ENCODE results near the gene SDE2.
A peak's percentile ranks its signal among the peaks of the same experiment; 100 is the strongest.
"Not testable (repeated sequence)": the region's sequence is repeated elsewhere in the genome, so short reads cannot be mapped to it uniquely, and the experiment has no call there.

Gene SDE2

GRCh38 chr1:226004396-226004795, 5.3 kb upstream of the SDE2 start:
- DNase-seq = no peak

GRCh38 chr1:226003502-226004170, 4.5 kb upstream of the SDE2 start:
- no peak for DNase-seq

- DNase-seq = peak; percentile 91 to 92
Measured at GRCh38 chr1:226002667-226003501, 3.7 kb upstream of the SDE2 start.

GRCh38 chr1:226001963-226002666, 3.0 kb upstream of the SDE2 start:
- peak; percentile 94 to 95 for DNase-seq

GRCh38 chr1:226001088-226001487, 1.9 kb upstream of the SDE2 start:
- no peak for DNase-seq

- peak in 1 of 2 experiments; percentile 11 for DNase-seq
Measured at GRCh38 chr1:226000493-226001081, 1.4 kb upstream of the SDE2 start.

- no peak for DNase-seq
Measured at GRCh38 chr1:225999912-226000337, 782 bp upstream of the SDE2 start.

GRCh38 chr1:225998560-225999226, 450 bp downstream of the SDE2 start:
- DNase-seq = no peak

- no peak for DNase-seq
Measured at GRCh38 chr1:225996946-225997545, 2.1 kb downstream of the SDE2 start.

- DNase-seq = no peak
Measured at GRCh38 chr1:225995919-225996864, 3.0 kb downstream of the SDE2 start.

GRCh38 chr1:225990705-225991464, 8.3 kb downstream of the SDE2 start:
- DNase-seq = no peak

GRCh38 chr1:225987491-225988316, 11.4 kb downstream of the SDE2 start:
- DNase-seq = peak; percentile 65 to 76

GRCh38 chr1:225981714-225982113, 17.4 kb downstream of the SDE2 start:
- DNase-seq = no peak

GRCh38 chr1:225980005-225980836, 18.9 kb downstream of the SDE2 start:
- DNase-seq = peak; percentile 16 to 34

GRCh38 chr1:225979421-225979820, 19.7 kb downstream of the SDE2 start:
- DNase-seq = no peak

GRCh38 chr1:225977937-225978748, 21.0 kb downstream of the SDE2 start:
- peak; percentile 33 to 60 for DNase-seq

GRCh38 chr1:225975146-225975545, 24.0 kb downstream of the SDE2 start:
- DNase-seq = not testable (repeated sequence)
